Stromal cell of bone marrow (primary cell): Measurements from ENCODE around the gene TTLL8.

Source experiments
- DNase-seq: peaks from one replicate; pipeline ENCODE4 v3.0.0-alpha.2; 2012; ENCODE audit warnings: low read depth

Gene TTLL8

GRCh38 chr22:50061141-50061823 is 3.2 kb upstream of the TTLL8 start:
- no peak for DNase-seq

DNA sequence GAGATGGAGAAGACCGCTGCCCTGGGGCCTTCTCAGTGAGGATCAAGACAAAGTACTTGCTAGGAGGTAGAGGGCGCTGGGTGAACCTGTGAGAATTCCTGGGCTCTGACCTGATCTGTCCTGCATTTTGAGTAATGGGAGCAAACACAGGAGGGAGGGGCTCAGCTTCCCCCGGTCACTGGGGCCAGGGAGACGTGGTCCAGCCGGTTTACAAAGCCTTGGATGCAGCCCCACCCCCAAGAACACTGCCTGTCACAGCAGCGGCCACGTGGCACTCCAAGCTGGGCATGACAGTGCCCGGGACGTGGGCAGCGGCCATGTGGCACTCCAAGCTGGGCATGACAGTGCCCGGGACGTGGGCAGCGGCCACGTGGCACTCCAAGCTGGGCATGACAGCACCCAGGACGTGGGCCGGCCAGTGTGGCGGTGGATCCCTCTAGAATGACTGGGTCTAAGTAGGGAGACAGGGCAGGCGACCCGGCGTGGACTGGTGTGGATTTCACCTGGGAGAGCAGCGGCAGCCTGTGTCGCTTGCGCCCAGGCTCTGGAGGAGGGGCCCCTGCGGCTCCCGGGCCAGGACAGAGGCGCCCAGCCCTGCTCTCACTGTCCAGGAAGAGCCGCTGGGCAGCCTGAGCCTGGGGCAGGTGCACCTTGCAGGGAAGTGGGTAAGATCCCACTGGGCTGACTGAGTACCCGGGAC is 2.5 kb upstream of the TTLL8 start:
- no peak for DNase-seq

DNA sequence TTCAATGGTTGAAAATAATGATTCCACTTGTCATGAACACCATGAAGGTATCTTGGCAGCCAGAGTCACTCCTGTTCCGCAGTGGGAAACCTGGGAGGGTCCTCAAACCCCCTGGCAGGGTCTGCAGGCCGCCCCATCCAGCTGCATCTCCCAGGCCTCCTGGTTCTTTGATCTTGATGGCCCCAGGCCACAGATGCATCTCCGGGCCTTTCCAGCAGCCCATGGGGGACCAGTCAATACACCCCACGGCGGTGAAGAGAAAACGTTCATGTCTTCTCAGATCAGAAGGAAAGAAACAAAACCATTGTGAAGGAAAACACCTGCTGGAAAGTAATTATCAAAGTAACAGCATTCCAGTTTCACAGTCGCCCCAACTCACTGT is 1.8 kb upstream of the TTLL8 start:
- no peak for DNase-seq

GRCh38 chr22:50058906-50059880 is 1.1 kb upstream of the TTLL8 start:
- DNase-seq = peak; percentile 4

DNA sequence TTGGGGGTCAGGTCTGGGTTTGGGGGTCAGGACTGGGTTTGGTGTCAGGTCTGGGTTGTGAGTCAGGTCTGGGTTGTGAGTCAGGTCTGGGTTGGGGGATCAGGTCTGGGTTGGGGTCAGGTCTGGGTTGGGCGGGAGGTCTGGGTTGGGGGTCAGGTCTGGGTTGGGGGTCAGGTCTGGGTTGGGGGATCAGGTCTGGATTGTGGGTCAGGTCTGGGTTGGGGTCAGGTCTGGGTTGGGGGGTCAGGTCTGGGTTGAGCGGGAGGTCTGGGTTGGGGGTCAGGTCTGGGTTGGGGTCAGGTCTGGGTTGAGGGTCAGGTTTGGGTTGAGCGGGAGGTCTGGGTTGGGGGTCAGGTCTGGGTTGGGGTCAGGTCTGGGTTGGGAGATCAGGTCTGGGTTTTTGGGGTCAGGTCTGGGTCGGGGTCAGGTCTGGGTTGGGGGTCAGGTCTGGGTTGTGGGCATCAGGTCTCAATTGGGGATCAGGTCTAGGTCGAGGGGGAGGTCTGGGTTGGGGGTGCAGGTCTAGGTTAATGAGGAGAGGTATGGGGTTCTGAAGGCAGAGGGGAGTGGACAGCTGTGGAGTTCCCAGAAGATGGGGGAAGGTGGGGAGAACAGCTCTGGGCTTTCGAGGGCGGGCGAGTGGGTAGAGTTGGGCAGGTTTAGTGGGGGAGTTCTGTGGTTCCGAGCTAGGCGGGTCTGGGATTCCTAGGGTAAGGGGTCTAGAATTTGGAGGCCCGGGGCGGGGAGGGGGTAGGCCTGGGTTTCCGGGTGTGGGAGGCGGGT is 629 bp downstream of the TTLL8 start:
- no peak for DNase-seq

- no peak for DNase-seq
These were observed 1.7 kb downstream of the TTLL8 start for GRCh38 chr22:50056214-50056972.

DNA sequence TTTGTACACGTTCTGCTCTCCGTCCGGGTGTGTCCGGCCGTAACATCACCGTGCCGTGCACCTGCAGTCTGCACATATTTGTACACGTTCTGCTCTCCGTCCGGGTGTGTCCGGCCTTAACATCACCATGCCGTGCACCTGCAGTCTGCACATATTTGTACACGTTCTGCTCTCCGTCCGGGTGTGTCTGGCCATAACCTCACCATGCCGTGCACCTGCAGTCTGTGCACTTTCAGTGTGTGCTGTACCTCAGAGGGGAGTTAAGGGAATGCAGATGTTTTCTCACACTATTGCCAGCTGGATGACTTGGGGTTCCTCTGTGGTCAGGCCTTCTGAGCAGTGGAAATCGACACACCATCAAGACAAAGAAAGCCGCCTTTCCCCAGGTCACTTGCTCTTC is 4.2 kb downstream of the TTLL8 start:
- DNase-seq = no peak

GRCh38 chr22:50051930-50052329 is 6.2 kb downstream of the TTLL8 start:
- DNase-seq = no peak

- DNase-seq = no peak
These were observed 8.6 kb downstream of the TTLL8 start for GRCh38 chr22:50049299-50050195.

GRCh38 chr22:50048836-50049235 is 9.3 kb downstream of the TTLL8 start:
- no peak for DNase-seq

GRCh38 chr22:50048061-50048765 is 9.9 kb downstream of the TTLL8 start:
- DNase-seq = no peak

DNA sequence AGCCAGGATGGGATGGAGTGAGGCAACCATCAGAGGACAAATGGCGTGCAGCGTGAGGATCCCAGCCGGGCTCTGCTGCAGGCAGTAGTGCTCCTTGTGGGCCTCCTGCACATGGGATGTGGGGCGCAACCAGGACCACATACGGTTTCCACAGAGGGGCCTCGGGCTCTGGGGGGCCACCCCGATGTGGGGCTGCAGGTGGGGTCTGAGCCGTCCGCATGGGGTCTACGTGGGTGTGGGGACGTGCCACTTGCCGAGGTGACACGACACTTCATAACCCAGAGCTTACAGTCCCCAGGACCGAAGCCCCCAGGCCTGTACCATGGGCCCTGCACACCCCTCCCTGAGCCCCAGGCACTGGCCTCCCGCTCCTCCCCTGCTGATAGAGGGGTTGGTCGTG is 10.8 kb downstream of the TTLL8 start:
- DNase-seq = no peak

GRCh38 chr22:50046481-50047245 is 11.4 kb downstream of the TTLL8 start:
- DNase-seq = no peak

GRCh38 chr22:50046019-50046415 is 12.1 kb downstream of the TTLL8 start:
- no peak for DNase-seq

GRCh38 chr22:50045211-50046018 is 12.7 kb downstream of the TTLL8 start:
- DNase-seq = no peak

- no peak for DNase-seq
These were observed 13.5 kb downstream of the TTLL8 start for GRCh38 chr22:50044485-50045118.

DNA sequence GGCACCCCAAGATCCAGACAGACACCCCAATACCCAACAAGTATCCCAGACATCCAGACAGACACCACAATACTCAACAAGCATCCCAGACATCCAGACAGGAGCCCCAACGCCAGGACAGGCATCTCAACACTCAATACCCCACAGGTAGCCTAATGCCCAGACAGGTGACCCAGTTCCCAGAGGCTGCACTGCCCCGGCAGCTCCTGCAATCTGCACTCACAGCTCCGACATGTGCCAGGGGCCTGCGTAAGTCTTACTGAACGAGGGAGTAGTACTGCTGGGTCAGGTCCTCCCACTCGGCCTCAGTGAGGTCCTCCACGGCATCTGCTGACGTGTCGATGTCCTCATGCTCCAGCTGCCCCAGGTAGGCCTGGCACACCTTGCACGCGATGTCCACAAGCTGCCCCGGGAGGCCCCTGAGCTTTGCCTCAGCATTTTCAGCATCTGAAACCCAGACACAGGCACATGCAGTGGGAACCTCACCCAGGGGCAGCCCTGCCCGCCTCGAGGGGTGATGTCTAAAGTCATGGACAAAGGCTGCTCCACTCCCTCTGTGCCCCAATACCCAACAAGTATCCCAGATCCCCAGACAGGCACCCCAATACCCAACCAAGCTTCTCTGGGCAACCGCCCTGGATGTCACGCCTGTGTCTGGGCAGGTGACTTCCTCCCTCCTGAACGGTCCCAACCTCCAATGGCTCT is 16.6 kb downstream of the TTLL8 start:
- no peak for DNase-seq
